ENCODE results near the gene CNTFR. TPM values are rescaled to one million over a fixed set of nuclear protein-coding genes. Genes with fewer than 3 reads are reported as not detected.

Gene CNTFR
- total and polyA plus RNA-seq, 2 donors (not counting 1 experiment from before 2014, with no cell fraction given), result not detected

DNA sequence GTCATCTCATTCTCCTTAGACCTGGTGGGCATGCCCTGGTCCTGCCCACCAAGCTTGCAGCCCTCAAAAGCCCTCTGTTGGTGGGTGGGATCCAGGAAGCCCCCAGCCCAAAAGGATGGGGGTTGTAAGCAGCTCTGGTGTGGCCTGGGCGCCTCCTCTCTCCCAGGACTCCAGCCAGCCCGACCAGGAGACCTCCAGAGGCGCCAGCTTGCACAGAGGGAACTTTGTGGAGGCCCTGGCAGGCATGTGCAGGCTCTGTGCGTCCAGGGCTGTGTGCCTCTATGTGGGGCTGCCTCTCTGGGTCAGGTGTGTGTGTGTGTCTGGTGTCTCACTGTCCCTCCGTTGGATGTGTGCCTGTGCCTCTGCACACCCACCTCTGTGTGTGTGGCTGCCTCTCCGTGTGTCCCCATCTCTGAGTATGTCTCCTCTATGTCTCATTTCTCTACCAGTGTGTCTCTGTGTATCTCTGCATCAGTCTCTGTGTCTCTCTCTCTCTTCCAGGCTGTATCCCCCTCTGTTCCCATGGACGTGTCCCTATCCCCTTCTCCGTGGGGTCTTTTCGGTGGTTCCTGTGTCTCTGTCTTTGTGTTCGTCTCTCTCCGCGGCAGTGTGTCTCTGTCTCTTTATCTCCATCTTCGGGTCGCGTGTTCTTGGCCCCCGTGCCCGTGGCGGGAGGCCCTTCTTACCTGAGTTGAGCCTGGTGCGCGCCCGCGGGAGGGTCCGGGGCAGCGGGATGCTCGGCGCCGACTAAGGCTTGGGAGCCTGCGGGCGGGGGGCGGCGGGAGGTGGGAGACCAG lies 67.2 kb downstream of the CNTFR start:
- Histone ChIP-seq H3K9me3 (ENCODE audit: control extremely low read depth in 1 of 3, control insufficient read depth in 2 of 3, insufficient read depth in 1 of 3, low read length in 2 of 3) (no peaks in the 10 kb centered on the region), H3K79me2 (ENCODE audit: control insufficient read depth, insufficient read depth, low read length) (no peaks in the 10 kb centered on the region), H2AFZ (ENCODE audit: insufficient read depth, low read depth, low read length, poor library complexity, severe bottlenecking) (peak overlapping the region; percentile 73), H3K4me1 (ENCODE audit: control insufficient read depth in 2 of 2, insufficient read depth in 2 of 2, low read length in 2 of 2) (peaks cover 9 to 12% of the 10 kb centered on the region in 2 donors), H3K4me2 (replicated peaks; ENCODE audit: low read depth, low read length, poor library complexity, severe bottlenecking) (peak overlapping the region; percentile 93), H3K36me3 (replicated peaks in 1 of 2; ENCODE audit: control extremely low read depth in 1 of 2, control insufficient read depth in 1 of 2, extremely low read depth in 1 of 2, insufficient read depth in 2 of 2, low read length in 1 of 2) (no peaks in the 10 kb centered on the region), H3K9ac (ENCODE audit: low read length) (peak overlapping the region; percentile 62), H3K4me3 (ENCODE audit: control extremely low read depth in 1 of 5, extremely low read depth in 1 of 5, insufficient read depth in 1 of 5, low read depth in 2 of 5, low read length in 4 of 5) (peak overlapping the region in 4 of 5 experiments; percentile 17 to 69 (median 50)), H3K27ac (ENCODE audit: low read length in 2 of 2) (no peak overlapping the region), H4K20me1 (ENCODE audit: control insufficient read depth, insufficient read depth, low read length, poor library complexity, severe bottlenecking) (no peaks in the 10 kb centered on the region), H3K27me3 (replicated peaks in 1 of 4; ENCODE audit: control extremely low read depth in 1 of 4, control insufficient read depth in 3 of 4, insufficient read depth in 4 of 4, low read length in 3 of 4) (peaks cover 0 to 18% (median 4%) of the 10 kb centered on the region in 4 experiments)
- ChIA-PET POLR2A (no interaction called here), CTCF (no interaction called here)
- Mint-ChIP-seq H3K9me3 (ENCODE audit: insufficient read depth) (no peaks in the 10 kb centered on the region), H3K27me3 (peaks cover 28% of the 10 kb centered on the region), H3K27ac (peak overlapping the region; percentile 76), H3K4me1 (peaks cover 13% of the 10 kb centered on the region), H3K4me3 (peak overlapping the region; percentile 89)
- TF ChIP-seq EZH2 (IDR thresholded peaks at IDR 0.05; ENCODE audit: borderline replicate concordance, insufficient read depth, low read depth, low read length, poor library complexity, severe bottlenecking) (no peak), CTCF (IDR thresholded peaks at IDR 0.05) (no peak)
- intact Hi-C loops (cut with micrococcal nuclease), result no loop called here
- WGBS (ENCODE audit: insufficient coverage), result 21% methylated on average over 30 of the region's 31 CpGs
- DNase-seq, result no peak
- ATAC-seq (ENCODE audit: low read depth), result no peak

GRCh38 chr9:34521406-34522045 lies 68.0 kb downstream of the CNTFR start:
- Histone ChIP-seq H3K27ac (ENCODE audit: low read length in 2 of 2) (no peak overlapping the region), H3K4me3 (ENCODE audit: control extremely low read depth in 1 of 5, extremely low read depth in 1 of 5, insufficient read depth in 1 of 5, low read depth in 2 of 5, low read length in 4 of 5) (no peak overlapping the region), H3K27me3 (replicated peaks in 1 of 4; ENCODE audit: control extremely low read depth in 1 of 4, control insufficient read depth in 3 of 4, insufficient read depth in 4 of 4, low read length in 3 of 4) (peaks cover 0 to 18% (median 4%) of the 10 kb centered on the region in 4 experiments), H3K4me1 (ENCODE audit: control insufficient read depth in 2 of 2, insufficient read depth in 2 of 2, low read length in 2 of 2) (peaks cover 9 to 12% of the 10 kb centered on the region in 2 donors), H2AFZ (ENCODE audit: insufficient read depth, low read depth, low read length, poor library complexity, severe bottlenecking) (no peak overlapping the region), H3K36me3 (replicated peaks in 1 of 2; ENCODE audit: control extremely low read depth in 1 of 2, control insufficient read depth in 1 of 2, extremely low read depth in 1 of 2, insufficient read depth in 2 of 2, low read length in 1 of 2) (no peaks in the 10 kb centered on the region), H3K79me2 (ENCODE audit: control insufficient read depth, insufficient read depth, low read length) (no peaks in the 10 kb centered on the region), H3K9me3 (ENCODE audit: control extremely low read depth in 1 of 3, control insufficient read depth in 2 of 3, insufficient read depth in 1 of 3, low read length in 2 of 3) (no peaks in the 10 kb centered on the region), H3K9ac (ENCODE audit: low read length) (no peak overlapping the region), H4K20me1 (ENCODE audit: control insufficient read depth, insufficient read depth, low read length, poor library complexity, severe bottlenecking) (no peaks in the 10 kb centered on the region), H3K4me2 (replicated peaks; ENCODE audit: low read depth, low read length, poor library complexity, severe bottlenecking) (no peak overlapping the region)
- 95% methylated on average over 10 of the region's 11 CpGs for WGBS (ENCODE audit: insufficient coverage)
- Mint-ChIP-seq H3K27me3 (peaks cover 28% of the 10 kb centered on the region), H3K4me1 (peaks cover 13% of the 10 kb centered on the region), H3K9me3 (ENCODE audit: insufficient read depth) (no peaks in the 10 kb centered on the region), H3K4me3 (peak overlapping the region; percentile 29), H3K27ac (no peak overlapping the region)
- CTCF ChIA-PET, result no interaction called here
- DNase-seq (no peak), ATAC-seq (ENCODE audit: low read depth) (no peak)
- TF ChIP-seq EZH2 (IDR thresholded peaks at IDR 0.05; ENCODE audit: borderline replicate concordance, insufficient read depth, low read depth, low read length, poor library complexity, severe bottlenecking) (no peak), CTCF (IDR thresholded peaks at IDR 0.05) (no peak)
- intact Hi-C loops (cut with micrococcal nuclease), result no loop called here
- POLR2A ChIA-PET, result interaction anchor here (0.6 kb wide), 1 partner anchor 94 kb away, joined by 5 read pairs; no protein-coding TSS in a partner anchor

All from B cell (primary cell).